HL-60 (cell line): ENCODE results near the gene FOXD1.

Experiments used
- CTCF ChIP-seq: IDR thresholded peaks from one replicate; pipeline ENCODE4 v1.5.1; 2011; ENCODE audit warnings: low read length, control low read depth, inconsistent platforms; ENCODE audit not compliant: insufficient read depth
- GABPA ChIP-seq: IDR thresholded peaks from 2 replicates; pipeline ENCODE4 v1.6.1; 2012; ENCODE audit warnings: low read depth
- POLR2AphosphoS5 ChIP-seq: IDR thresholded peaks from 2 replicates; pipeline ENCODE4 v1.6.1; 2012; ENCODE audit warnings: low read depth
- REST ChIP-seq: IDR thresholded peaks from 2 replicates; pipeline ENCODE4 v1.6.1; 2012; ENCODE audit warnings: low read depth; ENCODE audit not compliant: insufficient replicate concordance
- SPI1 ChIP-seq: IDR thresholded peaks from 2 replicates; pipeline ENCODE4 v1.6.1; 2012; ENCODE audit warnings: low read depth, mild to moderate bottlenecking, borderline replicate concordance

- TF ChIP-seq POLR2AphosphoS5 (no peak), CTCF (no peak), GABPA (no peak), REST (no peak), SPI1 (no peak)
These were observed 30.3 kb downstream of the FOXD1 start for GRCh38 chr5:73418244-73418691.
